Esophagus (tissue), 2 donors: Measurements from ENCODE around the gene SHISA2. TPM values are rescaled to one million over a fixed set of nuclear protein-coding genes. Genes with fewer than 3 reads are reported as not detected.
A peak's percentile ranks its signal among the peaks of the same experiment; 100 is the strongest.

ENCODE experiments used
- H3K27ac ChIP-seq, 2 donors: one replicate each; pipeline ENCODE4 v1.5.1; 2013; ENCODE audit warnings: low read depth in 2 of 2, mild to moderate bottlenecking in 2 of 2, inconsistent platforms in 1 of 2, low read length in 1 of 2, moderate library complexity in 1 of 2
- H3K27me3 ChIP-seq, 2 donors: one replicate each; pipeline ENCODE4 v1.6.1; 2013; ENCODE audit warnings: low read length in 2 of 2, control low read depth in 1 of 2, mild to moderate bottlenecking in 1 of 2; ENCODE audit not compliant: insufficient read depth in 2 of 2, control insufficient read depth in 1 of 2
- H3K36me3 ChIP-seq, 2 donors: one replicate each; pipeline ENCODE4 v1.6.1; 2013; ENCODE audit warnings: low read length in 1 of 2; ENCODE audit not compliant: control insufficient read depth in 2 of 2, insufficient read depth in 2 of 2
- H3K4me1 ChIP-seq, 2 donors: one replicate each; pipeline ENCODE4 v1.6.1; 2013; ENCODE audit warnings: low read length in 1 of 2; ENCODE audit not compliant: control insufficient read depth in 2 of 2, insufficient read depth in 2 of 2
- H3K4me3 ChIP-seq, 2 donors: one replicate each; pipeline ENCODE4 v1.5.1; 2013; ENCODE audit warnings: low read length in 2 of 2, mild to moderate bottlenecking in 2 of 2, low read depth in 1 of 2, moderate library complexity in 1 of 2
- H3K9me3 ChIP-seq, 2 donors: one replicate each; pipeline ENCODE4 v1.6.1; 2013; ENCODE audit warnings: mild to moderate bottlenecking in 2 of 2, low read depth in 1 of 2, low read length in 1 of 2, moderate library complexity in 1 of 2; ENCODE audit not compliant: control insufficient read depth in 2 of 2, insufficient read depth in 1 of 2
- WGBS, 2 donors: extraction: QIAGEN DNeasy Blood & Tissue Kit; methylation state at CpG; one replicate each; pipeline ENCODE4 v1.1.7; 2013; 5-methylcytosine and 5-hydroxymethylcytosine counted together
- polyA plus RNA-seq, 2 donors: library from polyadenylated mRNA; stranded (reverse); fragments of 200-250 nt; gene quantifications; one replicate each; pipeline ENCODE4 v1.2.3, GENCODE V29; 2013
- donor health status: healthy with polysubstance abuse.
- donor health status: Bipolar disorder and iron deficiency.

SHISA2 gene
- polyA plus RNA-seq, 2 donors = 0.04 to 0.06 TPM

DNA sequence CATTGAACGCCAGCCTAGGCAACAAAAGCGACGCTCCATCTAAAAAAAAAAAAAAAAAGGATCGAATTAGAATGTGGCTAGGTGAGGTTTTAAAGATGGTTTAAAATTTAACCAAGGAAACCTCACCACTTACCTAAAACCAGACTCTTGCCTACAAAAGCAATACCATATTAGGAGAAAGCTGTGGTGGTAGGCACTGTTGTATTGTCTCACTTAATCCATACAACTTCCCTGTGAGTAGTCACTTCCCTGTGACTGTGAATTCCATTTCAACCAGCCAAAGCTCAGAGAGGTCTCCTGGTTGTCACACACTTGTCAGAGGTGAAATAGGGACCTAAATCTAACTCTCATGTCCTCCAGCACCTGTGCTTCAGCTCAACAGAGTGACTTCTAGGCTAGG is 15.4 kb downstream of the SHISA2 start:
- H3K27me3 ChIP-seq = no peaks in the 10 kb centered on the region
- H3K4me1 ChIP-seq = no peaks in the 10 kb centered on the region
- no peaks in the 10 kb centered on the region for H3K9me3 ChIP-seq
- WGBS, 2 donors = 75 to 91% methylated on average over 4 of the region's 4 CpGs
- no peak overlapping the region for H3K27ac ChIP-seq
- H3K4me3 ChIP-seq = no peak overlapping the region
- no peaks in the 10 kb centered on the region for H3K36me3 ChIP-seq

DNA sequence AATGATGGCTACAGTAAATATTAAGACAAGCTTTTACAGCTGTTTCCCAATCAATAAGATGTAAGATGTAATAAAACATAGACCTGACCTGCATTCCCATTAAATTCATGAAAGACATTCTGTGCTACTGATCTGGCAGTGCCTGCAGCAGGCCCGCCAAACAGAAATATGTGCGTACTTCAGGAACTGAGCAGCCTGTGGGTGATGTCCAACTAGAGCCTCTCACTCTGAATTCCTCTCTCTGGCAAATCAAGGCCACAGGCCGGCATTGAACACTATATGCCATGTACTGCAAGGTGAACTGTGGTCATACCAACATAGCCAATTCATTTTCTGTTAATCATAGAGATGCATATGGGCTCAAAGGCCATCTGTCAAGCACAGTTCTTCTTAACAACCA is 17.8 kb downstream of the SHISA2 start:
- no peaks in the 10 kb centered on the region for H3K36me3 ChIP-seq
- no peaks in the 10 kb centered on the region for H3K9me3 ChIP-seq
- H3K4me3 ChIP-seq = no peak overlapping the region
- WGBS, 2 donors = 71 to 88% methylated on average over 3 of the region's 3 CpGs
- no peaks in the 10 kb centered on the region for H3K27me3 ChIP-seq
- H3K4me1 ChIP-seq = no peaks in the 10 kb centered on the region
- no peak overlapping the region for H3K27ac ChIP-seq

DNA sequence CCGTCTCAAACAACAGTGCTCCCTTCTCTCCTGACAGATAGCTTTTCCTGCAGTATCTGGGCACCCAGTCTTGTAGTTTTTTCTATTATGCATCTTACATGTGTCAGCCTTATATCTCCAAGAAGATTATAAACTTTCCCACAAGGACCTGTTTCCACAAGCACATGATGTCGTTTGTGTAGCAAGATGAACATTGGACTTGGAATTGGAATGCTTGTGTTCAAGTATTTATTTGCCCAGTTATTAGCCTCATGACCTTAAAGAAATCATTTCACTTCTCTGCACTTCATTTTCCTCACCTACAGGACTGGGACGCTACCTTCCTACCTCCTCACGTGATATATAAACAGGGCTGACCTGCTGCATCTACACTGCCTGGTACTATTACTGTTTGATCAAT is 21.5 kb downstream of the SHISA2 start:
- Histone ChIP-seq H3K36me3 (no peaks in the 10 kb centered on the region), H3K4me3 (no peak overlapping the region), H3K27ac (no peak overlapping the region), H3K9me3 (no peaks in the 10 kb centered on the region), H3K4me1 (no peaks in the 10 kb centered on the region), H3K27me3 (no peaks in the 10 kb centered on the region)
- WGBS, 2 donors = 73 to 75% methylated on average over 4 of the region's 4 CpGs

DNA sequence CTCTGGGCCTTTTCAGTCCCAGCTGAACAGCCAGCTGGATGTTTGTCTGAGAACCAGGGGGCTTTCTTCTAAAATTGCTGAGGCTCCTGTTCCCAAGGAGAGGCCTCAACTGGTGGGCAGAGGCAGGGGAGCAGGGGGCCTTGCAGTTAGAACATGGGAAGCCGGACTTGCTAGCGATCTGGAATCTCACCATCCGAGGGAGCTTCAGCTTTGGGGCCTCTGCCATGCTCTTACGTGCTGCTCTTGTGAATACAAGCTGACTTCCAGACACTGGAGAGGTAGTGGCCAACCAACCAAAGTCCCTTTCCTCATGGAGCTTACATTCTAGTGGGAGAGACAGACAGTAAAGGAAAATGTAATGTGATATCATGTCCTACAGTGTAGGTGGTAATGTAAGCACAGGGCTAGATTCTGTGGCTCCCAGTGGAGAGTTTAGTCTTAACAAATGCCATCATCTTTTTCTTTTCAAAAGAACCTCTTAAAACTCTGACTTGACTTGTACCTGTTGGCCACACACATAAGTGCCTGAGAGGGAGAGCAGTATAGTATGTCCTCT is 22.2 kb downstream of the SHISA2 start:
- H3K36me3 ChIP-seq = no peaks in the 10 kb centered on the region
- H3K27me3 ChIP-seq = no peaks in the 10 kb centered on the region
- H3K9me3 ChIP-seq = no peaks in the 10 kb centered on the region
- no peaks in the 10 kb centered on the region for H3K4me1 ChIP-seq
- no peak overlapping the region for H3K27ac ChIP-seq
- WGBS, 2 donors = 91 to 94% methylated on average over 4 of the region's 4 CpGs
- H3K4me3 ChIP-seq = no peak overlapping the region

DNA sequence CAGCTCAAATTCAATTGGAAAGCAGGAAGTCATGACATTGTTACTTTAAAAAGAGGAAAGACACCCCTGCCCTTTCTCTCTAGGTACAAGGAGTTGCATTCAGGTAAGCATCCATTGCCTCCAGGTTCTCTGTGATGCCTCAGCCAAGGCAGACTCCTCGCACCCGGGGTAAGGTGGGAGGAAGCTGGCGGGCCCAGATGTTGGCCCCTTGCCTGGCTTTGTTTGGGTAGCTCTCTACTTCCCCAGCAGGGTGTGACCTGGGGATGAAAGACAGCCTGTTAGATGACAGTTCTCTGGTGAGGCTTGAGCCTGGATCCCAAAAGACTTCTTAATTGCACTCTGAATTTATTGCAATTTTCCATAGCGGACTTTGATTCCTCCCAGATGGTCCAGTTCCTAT is 25.6 kb downstream of the SHISA2 start:
- H3K27me3 ChIP-seq = no peaks in the 10 kb centered on the region
- WGBS, 2 donors = 55 to 63% methylated on average over 4 of the region's 4 CpGs
- no peaks in the 10 kb centered on the region for H3K9me3 ChIP-seq
- no peak overlapping the region for H3K4me3 ChIP-seq
- H3K27ac ChIP-seq = no peak overlapping the region
- H3K4me1 ChIP-seq = peaks cover 2 to 7% of the 10 kb centered on the region in 2 donors
- H3K36me3 ChIP-seq = no peaks in the 10 kb centered on the region

DNA sequence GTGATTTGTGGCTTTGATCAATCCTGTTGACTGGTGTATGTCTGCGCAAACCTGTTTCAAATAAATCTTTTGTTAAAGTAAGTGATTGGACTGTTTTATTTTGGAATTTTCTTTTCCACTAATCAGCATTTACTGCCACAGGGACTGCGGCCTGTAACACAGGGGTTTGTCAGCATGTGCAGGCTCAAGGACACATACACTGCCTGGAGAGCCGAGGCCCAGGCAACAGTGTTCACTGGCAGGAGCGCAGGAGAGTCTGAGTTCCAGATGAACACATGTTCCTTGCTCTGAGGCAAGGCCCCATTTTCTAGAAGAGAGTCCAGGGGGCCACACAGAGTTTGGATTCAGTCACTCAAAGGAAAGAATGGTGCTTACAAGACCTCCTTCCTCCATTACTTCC is 26.0 kb downstream of the SHISA2 start:
- H3K36me3 ChIP-seq = no peaks in the 10 kb centered on the region
- WGBS, 2 donors = 93 to 94% methylated on average over 4 of the region's 4 CpGs
- H3K9me3 ChIP-seq = peaks cover 0 to 2% of the 10 kb centered on the region in 2 donors
- no peak overlapping the region for H3K4me3 ChIP-seq
- H3K4me1 ChIP-seq = peaks cover 2 to 7% of the 10 kb centered on the region in 2 donors
- no peak overlapping the region for H3K27ac ChIP-seq
- H3K27me3 ChIP-seq = no peaks in the 10 kb centered on the region

DNA sequence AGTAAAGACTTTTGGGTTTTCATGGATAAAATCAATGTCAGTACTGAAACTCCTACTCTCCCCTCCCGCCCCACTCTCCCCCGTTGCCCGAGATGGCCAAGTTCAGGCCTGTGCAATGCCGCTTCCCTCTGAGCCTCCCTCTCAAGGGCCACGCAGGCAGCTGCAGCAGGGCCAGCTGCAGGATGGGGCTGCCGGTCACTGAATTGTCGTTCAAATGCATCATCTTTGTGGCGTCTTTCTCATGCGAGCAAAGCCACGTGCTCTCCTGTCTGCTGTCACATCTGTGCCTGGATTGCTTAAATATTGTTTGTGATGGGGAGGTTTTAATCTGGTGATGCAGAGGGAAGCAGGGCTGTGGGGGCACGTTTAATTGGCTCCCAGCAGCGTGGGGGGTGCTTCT is 26.6 kb downstream of the SHISA2 start:
- Histone ChIP-seq H3K4me1 (peaks cover 2 to 7% of the 10 kb centered on the region in 2 donors), H3K9me3 (peaks cover 0 to 3% of the 10 kb centered on the region in 2 donors), H3K27ac (no peak overlapping the region), H3K27me3 (no peaks in the 10 kb centered on the region), H3K36me3 (no peaks in the 10 kb centered on the region), H3K4me3 (no peak overlapping the region)
- WGBS, 2 donors = 86 to 90% methylated on average over 12 of the region's 12 CpGs

DNA sequence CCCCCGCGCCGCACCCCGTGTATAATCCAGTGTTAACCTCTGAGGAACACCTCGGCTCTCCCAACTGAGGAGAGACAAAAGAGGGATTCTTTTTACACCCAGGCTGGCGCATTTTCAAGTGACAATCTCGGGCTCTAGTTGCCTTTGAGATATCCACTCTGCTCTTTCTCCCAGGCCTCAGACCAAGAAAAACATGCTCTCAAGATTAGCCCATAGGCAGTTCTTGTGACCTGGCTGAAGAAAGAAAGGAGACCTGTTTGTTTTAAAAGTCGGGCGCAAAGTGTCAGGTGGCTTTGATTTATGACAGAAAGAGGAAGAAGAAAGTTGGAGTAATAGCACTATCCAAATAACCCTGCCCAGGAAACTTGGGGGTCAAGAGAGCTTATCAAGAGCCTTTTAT is 27.3 kb downstream of the SHISA2 start:
- Histone ChIP-seq H3K4me3 (no peak overlapping the region), H3K27ac (peak overlapping the region in 1 of 2 donors; percentile 11), H3K27me3 (no peaks in the 10 kb centered on the region), H3K9me3 (peaks cover 0 to 3% of the 10 kb centered on the region in 2 donors), H3K36me3 (no peaks in the 10 kb centered on the region), H3K4me1 (peaks cover 3 to 7% of the 10 kb centered on the region in 2 donors)
- 55 to 59% methylated on average over 9 of the region's 9 CpGs for WGBS, 2 donors

DNA sequence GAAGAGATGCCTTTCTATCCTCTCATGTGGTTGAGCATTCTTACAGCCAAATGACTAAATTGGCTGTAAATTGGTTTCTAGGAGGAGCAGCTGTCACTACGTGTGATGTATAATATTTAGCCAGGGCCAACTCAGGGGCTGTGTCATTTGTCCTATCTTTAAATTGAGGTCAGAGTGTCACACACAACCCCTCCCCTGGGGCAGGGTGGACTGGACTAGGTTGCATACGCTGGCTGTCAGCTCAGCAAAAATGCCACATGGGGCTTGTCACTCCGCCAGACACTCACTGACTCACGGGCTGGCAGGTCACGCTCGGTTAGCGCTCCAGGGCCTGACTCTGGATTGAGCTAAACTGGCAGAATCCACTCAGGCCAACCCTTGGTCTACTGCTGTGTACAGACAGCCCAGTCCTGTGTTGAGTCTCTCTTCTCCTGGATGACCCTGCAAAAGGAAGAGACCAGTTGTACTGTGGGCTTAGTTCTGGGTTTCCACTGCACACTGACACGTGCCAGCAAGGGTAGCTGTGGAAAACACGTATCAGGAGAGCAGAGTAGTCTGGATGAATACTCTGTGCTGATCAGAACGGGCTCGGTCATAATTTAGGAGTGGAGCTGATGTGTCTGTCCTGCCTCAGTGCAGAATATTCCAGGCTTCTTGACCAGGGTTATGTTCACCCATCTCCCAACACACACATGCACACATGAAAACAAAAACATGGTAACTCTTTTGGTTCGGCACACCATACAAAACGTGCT is 29.1 kb downstream of the SHISA2 start:
- Histone ChIP-seq H3K9me3 (peaks cover 0 to 3% of the 10 kb centered on the region in 2 donors), H3K4me3 (no peak overlapping the region), H3K4me1 (peaks cover 5 to 15% of the 10 kb centered on the region in 2 donors), H3K27ac (peak overlapping the region in 1 of 2 donors; percentile 71), H3K27me3 (no peaks in the 10 kb centered on the region), H3K36me3 (no peaks in the 10 kb centered on the region)
- 45 to 60% methylated on average over 13 of the region's 13 CpGs for WGBS, 2 donors

DNA sequence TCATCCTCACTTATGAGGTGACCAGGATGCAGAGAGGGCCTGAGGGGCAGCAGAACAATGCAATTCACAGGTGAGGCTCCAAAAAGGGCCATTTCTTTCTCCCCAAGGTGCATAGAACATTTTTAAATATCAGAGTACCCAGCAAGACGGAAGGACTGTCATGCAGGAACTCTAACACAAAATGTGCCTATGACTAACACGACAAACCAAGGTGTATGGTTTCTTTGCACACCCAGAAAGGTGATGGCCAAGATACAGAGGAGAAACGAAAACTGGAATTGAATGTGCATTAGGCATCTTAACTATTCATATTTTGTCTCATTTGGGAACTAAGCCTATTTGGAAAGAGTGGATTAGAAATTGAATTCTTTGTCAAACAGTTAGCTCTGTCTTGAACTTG is 29.9 kb downstream of the SHISA2 start:
- H3K9me3 ChIP-seq = peaks cover 0 to 3% of the 10 kb centered on the region in 2 donors
- no peaks in the 10 kb centered on the region for H3K36me3 ChIP-seq
- peaks cover 5 to 17% of the 10 kb centered on the region in 2 donors for H3K4me1 ChIP-seq
- no peak overlapping the region for H3K4me3 ChIP-seq
- H3K27ac ChIP-seq = peak overlapping the region in 1 of 2 donors; percentile 74
- H3K27me3 ChIP-seq = no peaks in the 10 kb centered on the region
- WGBS, 2 donors = 54 to 70% methylated on average over 3 of the region's 3 CpGs
